GM12878 (cell line): Measurements from ENCODE around the gene INTS6.

ENCODE experiments used
- EGR1 ChIP-seq, 2 experiments: IDR thresholded peaks; 1 replicate in 1 of 2; 2 replicates in 1 of 2; pipeline ENCODE4 v1.6.1; 2011 to 2012; ENCODE audit warnings: low read depth in 2 of 2, low read length in 2 of 2, borderline replicate concordance in 1 of 2, mild to moderate bottlenecking in 1 of 2, moderate library complexity in 1 of 2
- FOS ChIP-seq: IDR thresholded peaks from 3 replicates; pipeline ENCODE4 v1.6.1; 2011; ENCODE audit warnings: borderline replicate concordance; ENCODE audit not compliant: insufficient read length; ENCODE audit errors: extremely low read depth
- GABPA ChIP-seq: IDR thresholded peaks from 2 replicates; pipeline ENCODE4 v1.6.1; 2014; ENCODE audit warnings: antibody characterized with exemption, low read depth, mild to moderate bottlenecking, inconsistent platforms
- MXI1 ChIP-seq: fragments of 150-350 bp; IDR thresholded peaks from 2 replicates; pipeline ENCODE4 v1.6.1; 2011; ENCODE audit warnings: low read depth, mild to moderate bottlenecking, inconsistent platforms, low read length, improper control_type of control experiment
- TAF1 ChIP-seq: IDR thresholded peaks from 2 replicates; pipeline ENCODE4 v1.6.1; 2011; ENCODE audit warnings: mild to moderate bottlenecking, low read depth, low read length, borderline replicate concordance
- TCF12 ChIP-seq: IDR thresholded peaks from 2 replicates; pipeline ENCODE4 v1.6.1; 2011; ENCODE audit warnings: low read depth, mild to moderate bottlenecking, low read length
- ZNF274 ChIP-seq: IDR thresholded peaks from one replicate; pipeline ENCODE4 v1.8.0; 2011; ENCODE audit not compliant: insufficient read length, insufficient read depth
- TF ChIP-seq, protein P1 (sequence below), 3 experiments: IDR thresholded peaks in 2 of 3; conservative IDR thresholded peaks in 1 of 3; 2 replicates each; pipeline ENCODE4 v1.5.1; 2011; ENCODE audit warnings: low read depth in 3 of 3, low read length in 3 of 3, mild to moderate bottlenecking in 3 of 3, control low read depth in 2 of 3, moderate library complexity in 2 of 3, inconsistent platforms in 1 of 3, mixed read lengths in 1 of 3; ENCODE audit not compliant: control insufficient read depth in 2 of 3, insufficient read depth in 1 of 3; ENCODE audit errors: extremely low read depth in 1 of 3
- TF ChIP-seq, protein P2 (sequence below): fragments of 450-650 bp; IDR thresholded peaks from 2 replicates; pipeline ENCODE4 v1.6.1; 2016; ENCODE audit warnings: mild to moderate bottlenecking
- TF ChIP-seq, protein P3 (sequence below): fragments of 450-650 bp; IDR thresholded peaks from 2 replicates; pipeline ENCODE4 v1.6.1; 2014; ENCODE audit warnings: mild to moderate bottlenecking
- TF ChIP-seq, protein P4 (sequence below): IDR thresholded peaks from 2 replicates; pipeline ENCODE4 v1.6.1; 2012; ENCODE audit warnings: mild to moderate bottlenecking, low read depth, low read length

DNA sequence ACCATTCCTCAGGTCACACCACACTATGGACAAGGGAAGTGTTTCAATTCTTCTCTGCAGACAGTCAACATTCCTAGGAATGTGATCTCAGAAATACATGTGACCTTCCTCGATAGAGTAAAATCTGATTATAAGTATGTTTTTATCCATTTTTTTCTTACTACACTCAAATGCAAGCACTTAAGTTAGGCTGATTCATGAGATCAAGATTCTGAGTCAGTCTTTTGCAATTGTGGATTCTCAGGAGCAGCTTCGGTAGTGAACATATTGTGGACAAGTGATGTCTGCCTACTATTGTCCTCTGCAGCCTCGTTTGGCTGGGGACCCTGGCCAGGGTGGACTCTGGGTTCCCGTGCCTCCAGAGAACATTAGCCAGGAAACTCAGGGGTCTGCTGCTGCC, 110.1 kb downstream of the INTS6 start:
- TF ChIP-seq GABPA (no peak), MXI1 (no peak), EGR1 (IDR thresholded peaks at IDR 0.05; ENCODE audit: borderline replicate concordance in 1 of 2, low read depth in 2 of 2, low read length in 2 of 2) (no peak), TCF12 (no peak), FOS (no peak), TAF1 (no peak), ZNF274 (no peak)
- TF ChIP-seq, protein P1, sequence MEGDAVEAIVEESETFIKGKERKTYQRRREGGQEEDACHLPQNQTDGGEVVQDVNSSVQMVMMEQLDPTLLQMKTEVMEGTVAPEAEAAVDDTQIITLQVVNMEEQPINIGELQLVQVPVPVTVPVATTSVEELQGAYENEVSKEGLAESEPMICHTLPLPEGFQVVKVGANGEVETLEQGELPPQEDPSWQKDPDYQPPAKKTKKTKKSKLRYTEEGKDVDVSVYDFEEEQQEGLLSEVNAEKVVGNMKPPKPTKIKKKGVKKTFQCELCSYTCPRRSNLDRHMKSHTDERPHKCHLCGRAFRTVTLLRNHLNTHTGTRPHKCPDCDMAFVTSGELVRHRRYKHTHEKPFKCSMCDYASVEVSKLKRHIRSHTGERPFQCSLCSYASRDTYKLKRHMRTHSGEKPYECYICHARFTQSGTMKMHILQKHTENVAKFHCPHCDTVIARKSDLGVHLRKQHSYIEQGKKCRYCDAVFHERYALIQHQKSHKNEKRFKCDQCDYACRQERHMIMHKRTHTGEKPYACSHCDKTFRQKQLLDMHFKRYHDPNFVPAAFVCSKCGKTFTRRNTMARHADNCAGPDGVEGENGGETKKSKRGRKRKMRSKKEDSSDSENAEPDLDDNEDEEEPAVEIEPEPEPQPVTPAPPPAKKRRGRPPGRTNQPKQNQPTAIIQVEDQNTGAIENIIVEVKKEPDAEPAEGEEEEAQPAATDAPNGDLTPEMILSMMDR (IDR thresholded peaks at IDR 0.05 in 2 of 3, conservative IDR thresholded peaks at IDR 0.05 in 1 of 3; ENCODE audit: control insufficient read depth in 2 of 3, extremely low read depth in 1 of 3, insufficient read depth in 1 of 3, low read depth in 3 of 3, low read length in 3 of 3) = no peak
- TF ChIP-seq, protein P2, sequence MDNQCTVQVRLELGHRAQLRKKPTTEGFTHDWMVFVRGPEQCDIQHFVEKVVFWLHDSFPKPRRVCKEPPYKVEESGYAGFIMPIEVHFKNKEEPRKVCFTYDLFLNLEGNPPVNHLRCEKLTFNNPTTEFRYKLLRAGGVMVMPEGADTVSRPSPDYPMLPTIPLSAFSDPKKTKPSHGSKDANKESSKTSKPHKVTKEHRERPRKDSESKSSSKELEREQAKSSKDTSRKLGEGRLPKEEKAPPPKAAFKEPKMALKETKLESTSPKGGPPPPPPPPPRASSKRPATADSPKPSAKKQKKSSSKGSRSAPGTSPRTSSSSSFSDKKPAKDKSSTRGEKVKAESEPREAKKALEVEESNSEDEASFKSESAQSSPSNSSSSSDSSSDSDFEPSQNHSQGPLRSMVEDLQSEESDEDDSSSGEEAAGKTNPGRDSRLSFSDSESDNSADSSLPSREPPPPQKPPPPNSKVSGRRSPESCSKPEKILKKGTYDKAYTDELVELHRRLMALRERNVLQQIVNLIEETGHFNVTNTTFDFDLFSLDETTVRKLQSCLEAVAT = no peak
- TF ChIP-seq, protein P3, sequence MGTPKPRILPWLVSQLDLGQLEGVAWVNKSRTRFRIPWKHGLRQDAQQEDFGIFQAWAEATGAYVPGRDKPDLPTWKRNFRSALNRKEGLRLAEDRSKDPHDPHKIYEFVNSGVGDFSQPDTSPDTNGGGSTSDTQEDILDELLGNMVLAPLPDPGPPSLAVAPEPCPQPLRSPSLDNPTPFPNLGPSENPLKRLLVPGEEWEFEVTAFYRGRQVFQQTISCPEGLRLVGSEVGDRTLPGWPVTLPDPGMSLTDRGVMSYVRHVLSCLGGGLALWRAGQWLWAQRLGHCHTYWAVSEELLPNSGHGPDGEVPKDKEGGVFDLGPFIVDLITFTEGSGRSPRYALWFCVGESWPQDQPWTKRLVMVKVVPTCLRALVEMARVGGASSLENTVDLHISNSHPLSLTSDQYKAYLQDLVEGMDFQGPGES = no peak
- TF ChIP-seq, protein P4, sequence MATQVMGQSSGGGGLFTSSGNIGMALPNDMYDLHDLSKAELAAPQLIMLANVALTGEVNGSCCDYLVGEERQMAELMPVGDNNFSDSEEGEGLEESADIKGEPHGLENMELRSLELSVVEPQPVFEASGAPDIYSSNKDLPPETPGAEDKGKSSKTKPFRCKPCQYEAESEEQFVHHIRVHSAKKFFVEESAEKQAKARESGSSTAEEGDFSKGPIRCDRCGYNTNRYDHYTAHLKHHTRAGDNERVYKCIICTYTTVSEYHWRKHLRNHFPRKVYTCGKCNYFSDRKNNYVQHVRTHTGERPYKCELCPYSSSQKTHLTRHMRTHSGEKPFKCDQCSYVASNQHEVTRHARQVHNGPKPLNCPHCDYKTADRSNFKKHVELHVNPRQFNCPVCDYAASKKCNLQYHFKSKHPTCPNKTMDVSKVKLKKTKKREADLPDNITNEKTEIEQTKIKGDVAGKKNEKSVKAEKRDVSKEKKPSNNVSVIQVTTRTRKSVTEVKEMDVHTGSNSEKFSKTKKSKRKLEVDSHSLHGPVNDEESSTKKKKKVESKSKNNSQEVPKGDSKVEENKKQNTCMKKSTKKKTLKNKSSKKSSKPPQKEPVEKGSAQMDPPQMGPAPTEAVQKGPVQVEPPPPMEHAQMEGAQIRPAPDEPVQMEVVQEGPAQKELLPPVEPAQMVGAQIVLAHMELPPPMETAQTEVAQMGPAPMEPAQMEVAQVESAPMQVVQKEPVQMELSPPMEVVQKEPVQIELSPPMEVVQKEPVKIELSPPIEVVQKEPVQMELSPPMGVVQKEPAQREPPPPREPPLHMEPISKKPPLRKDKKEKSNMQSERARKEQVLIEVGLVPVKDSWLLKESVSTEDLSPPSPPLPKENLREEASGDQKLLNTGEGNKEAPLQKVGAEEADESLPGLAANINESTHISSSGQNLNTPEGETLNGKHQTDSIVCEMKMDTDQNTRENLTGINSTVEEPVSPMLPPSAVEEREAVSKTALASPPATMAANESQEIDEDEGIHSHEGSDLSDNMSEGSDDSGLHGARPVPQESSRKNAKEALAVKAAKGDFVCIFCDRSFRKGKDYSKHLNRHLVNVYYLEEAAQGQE = no peak
